ENCODE data around the gene DOCK9.

DNA sequence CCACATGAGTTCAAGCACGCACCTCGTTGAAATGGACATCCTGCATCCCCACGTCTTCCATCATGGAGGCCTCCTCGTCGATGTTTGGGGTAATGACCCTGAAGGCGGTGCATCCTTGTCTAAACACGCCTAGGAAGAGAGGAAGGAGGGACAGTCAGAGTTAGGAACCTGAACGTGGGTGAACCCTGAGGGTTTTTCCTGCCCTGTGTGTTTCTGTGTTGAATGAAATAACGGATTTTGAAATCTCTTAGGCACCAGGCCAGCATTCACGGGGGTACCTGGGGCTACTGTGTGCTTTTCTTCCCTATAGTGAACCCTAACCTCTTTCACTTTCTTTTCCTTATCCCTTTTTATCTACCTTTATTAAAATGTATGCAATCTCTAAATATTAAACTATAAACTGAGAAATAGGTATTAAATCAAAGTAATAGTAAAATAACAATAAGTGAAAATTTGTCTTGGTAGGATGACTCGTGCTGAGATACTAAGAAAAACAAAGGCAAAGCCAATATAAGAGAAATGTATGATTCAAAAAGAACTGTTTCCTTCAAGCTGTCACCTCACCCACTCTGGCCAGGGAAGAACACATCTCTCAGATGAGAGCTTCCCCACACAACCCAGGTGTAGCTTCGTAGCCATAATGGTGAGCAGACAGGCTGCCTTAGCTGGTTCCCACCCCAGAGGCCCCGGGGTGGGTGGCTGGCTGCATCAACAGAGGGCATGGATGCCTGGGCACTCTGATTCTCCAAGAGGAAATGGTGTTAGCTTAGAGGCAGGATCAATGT, 153.3 kb downstream of the DOCK9 start:
- TF ChIP-seq, protein P1, sequence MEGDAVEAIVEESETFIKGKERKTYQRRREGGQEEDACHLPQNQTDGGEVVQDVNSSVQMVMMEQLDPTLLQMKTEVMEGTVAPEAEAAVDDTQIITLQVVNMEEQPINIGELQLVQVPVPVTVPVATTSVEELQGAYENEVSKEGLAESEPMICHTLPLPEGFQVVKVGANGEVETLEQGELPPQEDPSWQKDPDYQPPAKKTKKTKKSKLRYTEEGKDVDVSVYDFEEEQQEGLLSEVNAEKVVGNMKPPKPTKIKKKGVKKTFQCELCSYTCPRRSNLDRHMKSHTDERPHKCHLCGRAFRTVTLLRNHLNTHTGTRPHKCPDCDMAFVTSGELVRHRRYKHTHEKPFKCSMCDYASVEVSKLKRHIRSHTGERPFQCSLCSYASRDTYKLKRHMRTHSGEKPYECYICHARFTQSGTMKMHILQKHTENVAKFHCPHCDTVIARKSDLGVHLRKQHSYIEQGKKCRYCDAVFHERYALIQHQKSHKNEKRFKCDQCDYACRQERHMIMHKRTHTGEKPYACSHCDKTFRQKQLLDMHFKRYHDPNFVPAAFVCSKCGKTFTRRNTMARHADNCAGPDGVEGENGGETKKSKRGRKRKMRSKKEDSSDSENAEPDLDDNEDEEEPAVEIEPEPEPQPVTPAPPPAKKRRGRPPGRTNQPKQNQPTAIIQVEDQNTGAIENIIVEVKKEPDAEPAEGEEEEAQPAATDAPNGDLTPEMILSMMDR (IDR thresholded peaks at IDR 0.05): no peak
- no peak for TF ChIP-seq POLR2A (IDR thresholded peaks at IDR 0.05)

Data from uterus (tissue), 2 donors.